H1 (cell line): ENCODE data around the gene DNAJC27. TPM values are rescaled to one million over a fixed set of nuclear protein-coding genes. Genes with fewer than 3 reads are reported as not detected.

Experiments used
- CTCF ChIA-PET: fragments of 300-600 bp; sonication (Branson Sonifier 250); formaldehyde crosslinking; loops from one replicate; lab custom pipeline; 2021; ENCODE audit not compliant: partially characterized antibody; lab: Charles Lee
- POLR2A ChIA-PET: fragments of 300-600 bp; sonication (Branson Sonifier 250); formaldehyde crosslinking; loops from one replicate; lab custom pipeline; 2021; ENCODE audit warnings: inconsistent platforms; ENCODE audit not compliant: partially characterized antibody; lab: Charles Lee
- DNase-seq, 2 experiments: peaks; one replicate each; pipeline versions ENCODE4 v3.0.0 to v3.0.0-alpha.2; 2010 to 2022; ENCODE audit warnings: low spot score in 2 of 2, low read depth in 1 of 2, mixed read lengths in 1 of 2
- FAIRE-seq: peaks from 2 replicates; lab custom pipeline; 2011; peaks lifted over from hg19 to GRCh38; lab: Jason Lieb, UNC
- H2AFZ ChIP-seq: 2 replicates; pipeline ENCODE4 v1.8.1; 2012; ENCODE audit warnings: low read length, inconsistent platforms
- H2AK5ac ChIP-seq: 2 replicates; pipeline ENCODE4 v1.6.1; 2013; ENCODE audit warnings: low read depth, low read length
- H2BK120ac ChIP-seq: replicated peaks from 2 replicates; pipeline ENCODE3; 2013; ENCODE audit warnings: low read depth, low read length, inconsistent platforms
- H2BK12ac ChIP-seq: 2 replicates; pipeline ENCODE4 v1.6.1; 2013; ENCODE audit warnings: low read depth, low read length
- H2BK15ac ChIP-seq: 2 replicates; pipeline ENCODE4 v1.6.1; 2013; ENCODE audit warnings: low read length
- H2BK20ac ChIP-seq: 2 replicates; pipeline ENCODE4 v1.6.1; 2013; ENCODE audit warnings: low read length
- H2BK5ac ChIP-seq: 2 replicates; pipeline ENCODE4 v1.6.1; 2013; ENCODE audit warnings: low read depth, low read length
- H3K14ac ChIP-seq: 2 replicates; pipeline ENCODE4 v1.6.1; 2013; ENCODE audit warnings: inconsistent platforms; ENCODE audit not compliant: insufficient read length
- H3K18ac ChIP-seq: 2 replicates; pipeline ENCODE4 v1.6.1; 2013; ENCODE audit warnings: low read length; ENCODE audit errors: extremely low read depth
- H3K23ac ChIP-seq: 2 replicates; pipeline ENCODE4 v1.6.1; 2013; ENCODE audit warnings: inconsistent platforms; ENCODE audit not compliant: insufficient read length
- H3K23me2 ChIP-seq: 2 replicates; pipeline ENCODE4 v1.6.1; 2013; ENCODE audit warnings: low read depth, low read length
- H3K27ac ChIP-seq: 2 replicates; pipeline ENCODE4 v1.6.1; 2011; ENCODE audit warnings: low read depth, low read length, inconsistent platforms
- H3K27me3 ChIP-seq, 4 experiments: replicated peaks in 1 of 4; 1 replicate in 1 of 4; 2 replicates in 3 of 4; pipeline versions ENCODE4 v1.6.1 to v1.8.1; 2011 to 2013; ENCODE audit warnings: low read length in 3 of 4, mild to moderate bottlenecking in 3 of 4, inconsistent platforms in 2 of 4, mixed read lengths in 2 of 4, moderate library complexity in 1 of 4; ENCODE audit not compliant: control insufficient read depth in 3 of 4, insufficient read depth in 3 of 4; ENCODE audit errors: extremely low read depth in 1 of 4
- H3K36me3 ChIP-seq, 4 experiments: 2 replicates each; pipeline versions ENCODE4 v1.6.1 to v1.8.1; 2011 to 2013; ENCODE audit warnings: mild to moderate bottlenecking in 4 of 4, low read length in 3 of 4, moderate library complexity in 2 of 4, control low read depth in 1 of 4, inconsistent platforms in 1 of 4; ENCODE audit not compliant: insufficient read depth in 4 of 4, control insufficient read depth in 2 of 4
- H3K4ac ChIP-seq: replicated peaks from 2 replicates; pipeline ENCODE3; 2013; ENCODE audit warnings: low read length, low read depth, mixed read lengths, inconsistent platforms; ENCODE audit not compliant: insufficient read length
- H3K4me1 ChIP-seq, 4 experiments: replicated peaks in 1 of 4; 1 replicate in 1 of 4; 2 replicates in 3 of 4; pipeline versions ENCODE4 v1.6.1 to v1.8.1; 2011 to 2013; ENCODE audit warnings: low read length in 3 of 4, inconsistent platforms in 2 of 4, mixed read lengths in 1 of 4; ENCODE audit not compliant: insufficient read depth in 4 of 4, control insufficient read depth in 3 of 4
- H3K4me2 ChIP-seq, 2 experiments: 2 replicates each; pipeline versions ENCODE4 v1.6.1 to v1.8.1; 2011 to 2013; ENCODE audit warnings: low read depth in 2 of 2, low read length in 2 of 2, control low read depth in 1 of 2, inconsistent platforms in 1 of 2, mild to moderate bottlenecking in 1 of 2; ENCODE audit not compliant: insufficient read depth in 1 of 2
- H3K4me3 ChIP-seq, 4 experiments: fragments of 200-600, 300-600 bp in 1 of 4; sonication (generic), shearing (Covaris generic), sonication (Bioruptor Twin) in 1 of 4; 2 replicates each; pipeline versions ENCODE4 v1.5.1 to v1.8.1; 2011 to 2016; ENCODE audit warnings: low read length in 4 of 4, low read depth in 3 of 4, control low read depth in 2 of 4, inconsistent platforms in 2 of 4, mild to moderate bottlenecking in 2 of 4, mixed read lengths in 1 of 4, moderate library complexity in 1 of 4; ENCODE audit not compliant: insufficient read depth in 2 of 4; ENCODE audit errors: extremely low read depth in 1 of 4
- H3K56ac ChIP-seq: replicated peaks from 2 replicates; pipeline ENCODE3; 2013; ENCODE audit warnings: low read depth, mild to moderate bottlenecking, mixed read lengths, low read length, inconsistent platforms; ENCODE audit not compliant: insufficient read length
- H3K79me1 ChIP-seq: 2 replicates; pipeline ENCODE4 v1.6.1; 2013; ENCODE audit warnings: low read depth, low read length, control low read depth
- H3K79me2 ChIP-seq, 2 experiments: 2 replicates each; pipeline versions ENCODE4 v1.6.1 to v1.8.1; 2012 to 2013; ENCODE audit warnings: low read length in 2 of 2, mild to moderate bottlenecking in 2 of 2, inconsistent platforms in 1 of 2; ENCODE audit not compliant: insufficient read depth in 2 of 2, control insufficient read depth in 1 of 2
- H3K9ac ChIP-seq, 4 experiments: replicated peaks in 1 of 4; 1 replicate in 1 of 4; 2 replicates in 3 of 4; pipeline versions ENCODE4 v1.6.1 to v1.8.1; 2011 to 2013; ENCODE audit warnings: low read depth in 3 of 4, low read length in 3 of 4, control low read depth in 2 of 4, mild to moderate bottlenecking in 2 of 4, moderate library complexity in 2 of 4, inconsistent platforms in 1 of 4; ENCODE audit errors: extremely low read depth in 1 of 4
- H3K9me3 ChIP-seq, 2 experiments: 2 replicates each; pipeline versions ENCODE4 v1.6.1 to v1.8.1; 2012 to 2013; ENCODE audit warnings: mild to moderate bottlenecking in 2 of 2, moderate library complexity in 2 of 2, control low read depth in 1 of 2, inconsistent platforms in 1 of 2, low read depth in 1 of 2, low read length in 1 of 2, mixed read lengths in 1 of 2; ENCODE audit not compliant: insufficient read depth in 2 of 2
- H4K20me1 ChIP-seq, 2 experiments: replicated peaks in 1 of 2; 2 replicates each; pipeline versions ENCODE3 to v1.8.1; 2011 to 2013; ENCODE audit warnings: inconsistent platforms in 2 of 2, low read length in 2 of 2, mild to moderate bottlenecking in 1 of 2; ENCODE audit not compliant: insufficient read depth in 2 of 2, control insufficient read depth in 1 of 2
- H4K5ac ChIP-seq: 2 replicates; pipeline ENCODE4 v1.6.1; 2013; ENCODE audit warnings: low read length, low read depth, mixed read lengths, inconsistent platforms; ENCODE audit not compliant: insufficient read length
- H4K8ac ChIP-seq: 2 replicates; pipeline ENCODE4 v1.8.0; 2013; ENCODE audit warnings: mild to moderate bottlenecking, moderate library complexity, low read length, inconsistent platforms; ENCODE audit not compliant: insufficient read depth; ENCODE audit errors: extremely low read depth
- H4K91ac ChIP-seq: replicated peaks from 2 replicates; pipeline ENCODE3; 2013; ENCODE audit warnings: low read length, mixed read lengths, inconsistent platforms; ENCODE audit not compliant: insufficient read length
- CEBPB ChIP-seq: IDR thresholded peaks from 2 replicates; pipeline ENCODE4 v1.6.1; 2012; ENCODE audit warnings: low read depth, low read length
- CTBP2 ChIP-seq: IDR thresholded peaks from 2 replicates; pipeline ENCODE4 v1.7.0; 2011; ENCODE audit warnings: borderline replicate concordance, mild to moderate bottlenecking, moderate library complexity, mixed read lengths, low read length; ENCODE audit not compliant: insufficient read depth, insufficient read length
- CTCF ChIP-seq, 3 experiments: IDR thresholded peaks; 1 replicate in 2 of 3; 2 replicates in 1 of 3; pipeline versions ENCODE4 v1.5.1 to v1.6.1; 2011; ENCODE audit warnings: low read length in 3 of 3, mild to moderate bottlenecking in 3 of 3, inconsistent platforms in 2 of 3, low read depth in 1 of 3, moderate library complexity in 1 of 3; ENCODE audit not compliant: insufficient read depth in 1 of 3; ENCODE audit errors: control extremely low read depth in 1 of 3
- E2F6 ChIP-seq: IDR thresholded peaks from 2 replicates; pipeline ENCODE4 v1.6.1; 2012; ENCODE audit warnings: inconsistent platforms
- HDAC6 ChIP-seq: IDR thresholded peaks from one replicate; pipeline ENCODE4 v1.7.1; 2012; ENCODE audit warnings: low read depth, mild to moderate bottlenecking, inconsistent platforms, low read length, moderate library complexity
- POLR2AphosphoS5 ChIP-seq: IDR thresholded peaks from 2 replicates; pipeline ENCODE4 v1.6.1; 2011; ENCODE audit warnings: low read depth, low read length
- POU5F1 ChIP-seq: IDR thresholded peaks from 2 replicates; pipeline ENCODE4 v1.6.1; 2011; ENCODE audit warnings: low read depth, mild to moderate bottlenecking, low read length, moderate library complexity
- SIN3A ChIP-seq, 2 experiments: IDR thresholded peaks in 1 of 2; conservative IDR thresholded peaks in 1 of 2; 2 replicates each; pipeline ENCODE4 v1.6.1; 2011 to 2012; ENCODE audit warnings: low read length in 2 of 2, improper control_type of control experiment in 1 of 2, low read depth in 1 of 2, mild to moderate bottlenecking in 1 of 2
- TAF7 ChIP-seq: optimal IDR thresholded peaks from 2 replicates; pipeline ENCODE3; 2011; ENCODE audit warnings: low read depth, mild to moderate bottlenecking, inconsistent platforms, low read length, moderate library complexity, borderline replicate concordance
- YY1 ChIP-seq: IDR thresholded peaks from 2 replicates; pipeline ENCODE4 v1.6.1; 2011; ENCODE audit warnings: low read depth, mild to moderate bottlenecking, low read length
- WGBS, 2 experiments: shearing (Covaris generic) in 1 of 2; methylation state at CpG; one replicate each; pipeline versions ENCODE4 v1.1.6 to v1.1.7; 2013 to 2015; ENCODE audit warnings: low lambda C conversion rate in 2 of 2, mixed read lengths in 2 of 2, inconsistent platforms in 1 of 2, low coverage in 1 of 2, missing lambda C conversion rate in 1 of 2; ENCODE audit not compliant: insufficient replicate concordance in 2 of 2, insufficient coverage in 1 of 2, insufficient read length in 1 of 2; ENCODE audit errors: extremely low coverage in 1 of 2, missing lambda C conversion rate in 1 of 2; 5-methylcytosine and 5-hydroxymethylcytosine counted together
- polyA plus RNA-seq, 7 experiments: library from polyadenylated mRNA; depleted of rRNA in 3 of 7; stranded (reverse) in 5 of 7; unstranded in 2 of 7; fragments of >200 nt in 5 of 7; fragments of 200-250 nt in 2 of 7; gene quantifications; 1 replicate in 5 of 7; 2 replicates in 1 of 7; 4 replicates in 1 of 7; pipeline versions ENCODE4 v1.2.1 to v1.2.3, GENCODE V29; 2011 to 2013; ENCODE audit warnings: missing spikeins in 2 of 7, mixed read lengths in 2 of 7
- total RNA-seq: library from RNA; stranded (reverse); fragmentation: NEBNext Ultra II Directional; extraction: Animal tissue kit (Norgen Biotek cat#: 25700); gene quantifications from 2 replicates; pipeline ENCODE4 v1.2.1, GENCODE V29; 2021

DNAJC27 gene
- total and polyA plus RNA-seq, 2 of the 8 experiments (the other 6 are each of a cell fraction or from before 2014, with no cell fraction given), result 1.4 to 4.5 TPM

GRCh38 chr2:24923106-24923505 is 48.6 kb downstream of the DNAJC27 start:
- Histone ChIP-seq H3K27ac (no peak overlapping the region), H2BK20ac (no peak overlapping the region), H2BK5ac (no peak overlapping the region), H3K79me1 (peaks cover 7% of the 10 kb centered on the region), H3K56ac (no peak overlapping the region), H3K23me2 (peaks cover 13% of the 10 kb centered on the region), H3K36me3 (no peaks in the 10 kb centered on the region; a peak in 1 of 8 replicates), H3K18ac (no peak overlapping the region), H3K14ac (no peak overlapping the region), H3K79me2 (peaks cover 0 to 4% of the 10 kb centered on the region in 2 experiments; a peak in 2 of 4 replicates), H4K91ac (no peak overlapping the region), H4K8ac (no peak overlapping the region), H3K9me3 (no peaks in the 10 kb centered on the region), H2AK5ac (no peak overlapping the region), H2BK12ac (no peak overlapping the region), H3K23ac (no peak overlapping the region), H3K4me3 (no peak overlapping the region), H2AFZ (no peak overlapping the region), H2BK15ac (no peak overlapping the region), H3K4me1 (peaks cover 0 to 16% (median 6%) of the 10 kb centered on the region in 4 experiments; a peak in 5 of 7 replicates), H3K27me3 (peaks cover 0 to 3% (median 0%) of the 10 kb centered on the region in 4 experiments; a peak in 4 of 7 replicates), H3K4ac (no peak overlapping the region), H3K9ac (no peak overlapping the region), H3K4me2 (no peak overlapping the region), H4K20me1 (peaks cover 0 to 2% of the 10 kb centered on the region in 2 experiments), H2BK120ac (no peak overlapping the region), H4K5ac (no peak overlapping the region)
- 89% methylated on average over 10 of the region's 10 CpGs; no CpG with 5 or more reads in 1 of the 2 experiments for WGBS, 2 experiments
- ChIA-PET POLR2A (interaction anchor here (1.0 kb wide), 1 partner anchor 10 kb away, joined by 3 read pairs; no protein-coding TSS in a partner anchor), CTCF (interaction anchor here (1.3 kb wide), 1 partner anchor 12 kb away, joined by 3 read pairs; no protein-coding TSS in a partner anchor)
- no peak for FAIRE-seq
- no peak for DNase-seq
- TF ChIP-seq CTCF (IDR thresholded peaks at IDR 0.05; ENCODE audit: control extremely low read depth in 1 of 3, insufficient read depth in 1 of 3, low read depth in 1 of 3, low read length in 3 of 3) (no peak), POLR2AphosphoS5 (no peak), SIN3A (conservative IDR thresholded peaks at IDR 0.05 in 1 of 2, IDR thresholded peaks at IDR 0.05 in 1 of 2; ENCODE audit: low read depth in 1 of 2, low read length in 2 of 2) (no peak), CTBP2 (no peak), YY1 (no peak), HDAC6 (no peak), E2F6 (no peak), TAF7 (no peak), CEBPB (no peak), POU5F1 (no peak)
